B cell (primary cell): ENCODE results near the gene EXD3. TPM values are rescaled to one million over a fixed set of nuclear protein-coding genes. Genes with fewer than 3 reads are reported as not detected.

Experiments
- ATAC-seq: fragments of 200-7000 bp; cut with Tn5 transposase; one replicate; pipeline ENCODE4 v1.10.0; 2021; ENCODE audit warnings: low read depth, mild to moderate bottlenecking, moderate number of reproducible peaks, moderate library complexity
- CTCF ChIA-PET: fragments of 350-600 bp; sonication (Branson Sonifier 250); formaldehyde crosslinking; loops from one replicate; lab custom pipeline; 2021; ENCODE audit warnings: antibody characterized with exemption, inconsistent platforms; lab: Charles Lee
- POLR2A ChIA-PET: fragments of 350-600 bp; sonication (Branson Sonifier 250); formaldehyde crosslinking; loops from one replicate; lab custom pipeline; 2021; ENCODE audit warnings: antibody characterized with exemption; lab: Charles Lee
- DNase-seq: peaks from one replicate; pipeline ENCODE4 v3.0.0; 2013
- H2AFZ ChIP-seq: 2 replicates; pipeline ENCODE4 v1.6.1; 2012; ENCODE audit warnings: mild to moderate bottlenecking, low read depth, low read length; ENCODE audit not compliant: insufficient read depth, poor library complexity, severe bottlenecking
- H3K27ac ChIP-seq, 2 donors: 1 replicate in 1 of 2; 2 replicates in 1 of 2; pipeline ENCODE4 v1.5.1; 2012 to 2013; ENCODE audit warnings: low read length in 2 of 2, mild to moderate bottlenecking in 2 of 2, moderate library complexity in 1 of 2
- H3K27me3 ChIP-seq, 4 experiments: fragments of 200-600 bp in 1 of 4; sonication (generic) in 1 of 4; replicated peaks in 1 of 4; 1 replicate in 2 of 4; 2 replicates in 2 of 4; pipeline versions ENCODE4 v1.6.1 to v1.7.0; 2013 to 2016; ENCODE audit warnings: low read length in 3 of 4, mild to moderate bottlenecking in 2 of 4, mixed read lengths in 1 of 4, moderate library complexity in 1 of 4; ENCODE audit not compliant: insufficient read depth in 4 of 4, control insufficient read depth in 3 of 4; ENCODE audit errors: control extremely low read depth in 1 of 4
- H3K36me3 ChIP-seq, 2 experiments: replicated peaks in 1 of 2; 1 replicate in 1 of 2; 2 replicates in 1 of 2; pipeline versions ENCODE4 v1.6.1 to v1.7.1; 2013; ENCODE audit warnings: low read length in 1 of 2; ENCODE audit not compliant: insufficient read depth in 2 of 2, control insufficient read depth in 1 of 2; ENCODE audit errors: control extremely low read depth in 1 of 2, extremely low read depth in 1 of 2
- H3K4me1 ChIP-seq, 2 donors: fragments of 200-600 bp in 1 of 2; sonication (generic) in 1 of 2; 1 replicate in 1 of 2; 2 replicates in 1 of 2; pipeline versions ENCODE4 v1.5.1 to v1.6.1; 2013 to 2017; ENCODE audit warnings: low read length in 2 of 2; ENCODE audit not compliant: control insufficient read depth in 2 of 2, insufficient read depth in 2 of 2
- H3K4me2 ChIP-seq: replicated peaks from 2 replicates; pipeline ENCODE3; 2012; ENCODE audit warnings: mild to moderate bottlenecking, low read depth, low read length; ENCODE audit not compliant: poor library complexity, severe bottlenecking
- H3K4me3 ChIP-seq, 5 experiments: fragments of 200-600 bp in 1 of 5; sonication (generic) in 1 of 5; 1 replicate in 3 of 5; 2 replicates in 2 of 5; pipeline versions ENCODE4 v1.5.1 to v1.7.0; 2011 to 2016; ENCODE audit warnings: low read length in 4 of 5, mild to moderate bottlenecking in 4 of 5, low read depth in 2 of 5, control low read depth in 1 of 5, moderate library complexity in 1 of 5; ENCODE audit not compliant: insufficient read depth in 1 of 5; ENCODE audit errors: control extremely low read depth in 1 of 5, extremely low read depth in 1 of 5
- H3K79me2 ChIP-seq: fragments of 200-600 bp; sonication (generic); one replicate; pipeline ENCODE4 v1.6.0; 2016; ENCODE audit warnings: low read length; ENCODE audit not compliant: control insufficient read depth, insufficient read depth
- H3K9ac ChIP-seq: fragments of 200-600 bp; sonication (generic); 2 replicates; pipeline ENCODE4 v1.6.1; 2017; ENCODE audit warnings: mild to moderate bottlenecking, low read length, moderate library complexity
- H3K9me3 ChIP-seq, 3 donors: one replicate each; pipeline versions ENCODE4 v1.6.1 to v1.7.1; 2013; ENCODE audit warnings: low read length in 2 of 3; ENCODE audit not compliant: control insufficient read depth in 2 of 3, insufficient read depth in 1 of 3; ENCODE audit errors: control extremely low read depth in 1 of 3
- H4K20me1 ChIP-seq: 2 replicates; pipeline ENCODE4 v1.6.0; 2012; ENCODE audit warnings: mild to moderate bottlenecking, low read length; ENCODE audit not compliant: insufficient read depth, control insufficient read depth, poor library complexity, severe bottlenecking
- H3K27ac Mint-ChIP-seq: one replicate; pipeline ENCODE4 v1.8.0; 2021; ENCODE audit warnings: mixed read lengths
- H3K27me3 Mint-ChIP-seq: one replicate; pipeline ENCODE4 v1.8.0; 2021; ENCODE audit warnings: mixed read lengths
- H3K4me1 Mint-ChIP-seq: one replicate; pipeline ENCODE4 v1.8.0; 2021; ENCODE audit warnings: mixed read lengths
- H3K4me3 Mint-ChIP-seq: one replicate; pipeline ENCODE4 v1.8.0; 2021; ENCODE audit warnings: mixed read lengths
- H3K9me3 Mint-ChIP-seq: one replicate; pipeline ENCODE4 v1.8.0; 2022; ENCODE audit warnings: mixed read lengths; ENCODE audit not compliant: insufficient read depth
- CTCF ChIP-seq: fragments of 200-600 bp; IDR thresholded peaks from one replicate; pipeline ENCODE4 v1.8.0; 2022; ENCODE audit warnings: antibody characterized with exemption, mild to moderate bottlenecking
- EZH2 ChIP-seq: IDR thresholded peaks from 2 replicates; pipeline ENCODE4 v1.6.1; 2012; ENCODE audit warnings: borderline replicate concordance, low read depth, mild to moderate bottlenecking, moderate library complexity, low read length; ENCODE audit not compliant: insufficient read depth, poor library complexity, severe bottlenecking
- WGBS: methylation state at CpG from one replicate; pipeline ENCODE4 v1.1.5; 2013; ENCODE audit warnings: missing lambda C conversion rate; ENCODE audit not compliant: insufficient coverage; 5-methylcytosine and 5-hydroxymethylcytosine counted together
- intact Hi-C: fragments of 100-400 bp; cut with micrococcal nuclease; formaldehyde crosslinking; loops from one replicate; pipeline ENCODE4 v1.10.0; 2022
- polyA plus RNA-seq: library from polyadenylated mRNA; depleted of rRNA; stranded (reverse); fragments of >200 nt; gene quantifications from 2 replicates; pipeline ENCODE4 v1.2.3, GENCODE V29; 2012
- total RNA-seq, 2 donors: library from RNA; stranded (reverse); fragments of 120-200 nt in 1 of 2; gene quantifications; 1 replicate in 1 of 2; 2 replicates in 1 of 2; pipeline versions ENCODE4 v1.2.3 to v1.2.4, GENCODE V29; 2013 to 2022

The EXD3 gene
- total and polyA plus RNA-seq, 2 donors (not counting 1 experiment from before 2014, with no cell fraction given), result 22.5 to 23.7 TPM

- ATAC-seq, result no peak
- H3K4me2 ChIP-seq, result no peak overlapping the region
- no peak overlapping the region for H2AFZ ChIP-seq
- peaks cover 0 to 4% of the 10 kb centered on the region in 2 experiments for H3K36me3 ChIP-seq
- DNase-seq, result no peak
- intact Hi-C loops, result no loop called here
- peaks cover 2% of the 10 kb centered on the region for H3K79me2 ChIP-seq
- Mint-ChIP-seq H3K9me3 (no peaks in the 10 kb centered on the region), H3K4me3 (no peak overlapping the region), H3K4me1 (no peaks in the 10 kb centered on the region), H3K27me3 (no peaks in the 10 kb centered on the region), H3K27ac (no peak overlapping the region)
- no peaks in the 10 kb centered on the region for H3K9me3 ChIP-seq
- ChIA-PET CTCF (no interaction called here), POLR2A (no interaction called here)
- H3K9ac ChIP-seq, result no peak overlapping the region
- H4K20me1 ChIP-seq, result no peaks in the 10 kb centered on the region
- H3K27me3 ChIP-seq, result no peaks in the 10 kb centered on the region
- no peak overlapping the region for H3K4me3 ChIP-seq
- TF ChIP-seq EZH2, result no peak
- TF ChIP-seq CTCF, result no peak
- 93% methylated on average over 17 of the region's 26 CpGs for WGBS
- no peak overlapping the region for H3K27ac ChIP-seq
- H3K4me1 ChIP-seq, result peaks cover 9 to 10% of the 10 kb centered on the region in 2 donors
Measured at GRCh38 chr9:137385061-137385655, 37.8 kb downstream of the EXD3 start.

GRCh38 chr9:137383784-137384756, 38.9 kb downstream of the EXD3 start:
- ChIA-PET CTCF (no interaction called here), POLR2A (no interaction called here)

More at GRCh38 chr9:137383784-137384756, 38.9 kb downstream of the EXD3 start:
- Histone ChIP-seq H3K4me2 (no peak overlapping the region), H3K79me2 (peaks cover 2% of the 10 kb centered on the region), H3K27ac (no peak overlapping the region), H3K9me3 (peaks cover 0 to 3% (median 0%) of the 10 kb centered on the region in 3 donors), H3K9ac (no peak overlapping the region), H3K36me3 (no peaks in the 10 kb centered on the region), H4K20me1 (no peaks in the 10 kb centered on the region), H3K27me3 (no peaks in the 10 kb centered on the region), H2AFZ (no peak overlapping the region), H3K4me1 (peaks cover 9 to 10% of the 10 kb centered on the region in 2 donors), H3K4me3 (no peak overlapping the region)
- intact Hi-C loops, result no loop called here
- TF ChIP-seq EZH2, result no peak
- H3K27ac Mint-ChIP-seq, result no peak overlapping the region
- no peak for ATAC-seq
- H3K27me3 Mint-ChIP-seq, result no peaks in the 10 kb centered on the region
- DNase-seq, result no peak
- WGBS, result 96% methylated on average over 38 of the region's 39 CpGs
- H3K4me3 Mint-ChIP-seq, result no peak overlapping the region
- H3K9me3 Mint-ChIP-seq, result no peaks in the 10 kb centered on the region
- H3K4me1 Mint-ChIP-seq, result no peaks in the 10 kb centered on the region
